SK-N-SH (cell line): Measurements from ENCODE around the gene ZDHHC11B. TPM values are rescaled to one million over a fixed set of nuclear protein-coding genes. Genes with fewer than 3 reads are reported as not detected.
"Not testable (repeated sequence)": the region's sequence is repeated elsewhere in the genome, so short reads cannot be mapped to it uniquely, and the experiment has no call there.

Source experiments
- CTCF ChIA-PET: fragments of 300-600, 350-600 bp; formaldehyde crosslinking; extraction: SDS; loops from one replicate; lab custom pipeline; 2021; lab: Yijun Ruan, JAX
- POLR2A ChIA-PET: fragments of 350-600 bp; sonication (Branson Sonifier 250); formaldehyde crosslinking; extraction: SDS; loops from one replicate; lab custom pipeline; 2020; ENCODE audit warnings: antibody characterized with exemption, inconsistent platforms; lab: Yijun Ruan, JAX
- DNase-seq: peaks from one replicate; pipeline ENCODE4 v3.0.0; 2012
- H2AFZ ChIP-seq: fragments of 200-600 bp; sonication (generic); 2 replicates; pipeline ENCODE4 v1.8.1; 2016; ENCODE audit warnings: antibody characterized with exemption, mild to moderate bottlenecking, low read depth
- H3F3A ChIP-seq: fragments of 200-600 bp; sonication (generic); replicated peaks from 2 replicates; pipeline ENCODE3; 2016; ENCODE audit warnings: antibody characterized with exemption, mild to moderate bottlenecking; ENCODE audit not compliant: insufficient read depth
- H3K27ac ChIP-seq, 2 experiments: fragments of 200-500 bp in 1 of 2; fragments of 200-600 bp in 1 of 2; sonication (Bioruptor generic) in 1 of 2; sonication (generic), shearing (Covaris generic) in 1 of 2; 2 replicates each; pipeline versions ENCODE4 v1.5.1 to v1.6.1; 2014 to 2016; ENCODE audit warnings: low read depth in 2 of 2, inconsistent platforms in 1 of 2, low read length in 1 of 2, mild to moderate bottlenecking in 1 of 2, mixed read lengths in 1 of 2
- H3K27me3 ChIP-seq: fragments of 200-600 bp; sonication (generic), shearing (Covaris generic); 2 replicates; pipeline ENCODE4 v1.6.1; 2016; ENCODE audit warnings: mixed run types; ENCODE audit not compliant: insufficient read depth
- H3K36me3 ChIP-seq, 2 experiments: fragments of 200-500 bp in 1 of 2; fragments of 200-600 bp in 1 of 2; sonication (Bioruptor generic) in 1 of 2; sonication (generic) in 1 of 2; replicated peaks in 1 of 2; 2 replicates each; pipeline versions ENCODE3 to v1.5.1; 2014 to 2016; ENCODE audit warnings: low read length in 1 of 2, mild to moderate bottlenecking in 1 of 2; ENCODE audit not compliant: insufficient read depth in 2 of 2, control insufficient read depth in 1 of 2
- H3K4me1 ChIP-seq, 2 experiments: fragments of 200-500 bp in 1 of 2; fragments of 200-600 bp in 1 of 2; sonication (Bioruptor generic) in 1 of 2; sonication (generic), shearing (Covaris generic) in 1 of 2; 2 replicates each; pipeline versions ENCODE4 v1.5.1 to v1.6.1; 2014 to 2016; ENCODE audit warnings: low read depth in 1 of 2, low read length in 1 of 2, mixed run types in 1 of 2; ENCODE audit not compliant: insufficient read depth in 2 of 2, control insufficient read depth in 1 of 2
- H3K4me2 ChIP-seq: fragments of 200-600 bp; sonication (generic), shearing (Covaris generic); 2 replicates; pipeline ENCODE4 v1.6.1; 2017; ENCODE audit warnings: mixed run types
- H3K4me3 ChIP-seq, 2 experiments: fragments of 200-500 bp in 1 of 2; fragments of 200-600 bp in 1 of 2; sonication (Bioruptor generic) in 1 of 2; sonication (generic), shearing (Covaris generic) in 1 of 2; 2 replicates each; pipeline versions ENCODE4 v1.5.1 to v1.8.1; 2014 to 2016; ENCODE audit warnings: low read depth in 2 of 2, inconsistent platforms in 1 of 2, low read length in 1 of 2, mild to moderate bottlenecking in 1 of 2, mixed read lengths in 1 of 2, moderate library complexity in 1 of 2
- H3K79me2 ChIP-seq: fragments of 200-600 bp; sonication (generic); 2 replicates; pipeline ENCODE4 v1.8.1; 2017; ENCODE audit warnings: mild to moderate bottlenecking; ENCODE audit not compliant: insufficient read depth
- H3K9ac ChIP-seq: fragments of 200-600 bp; sonication (generic); 2 replicates; pipeline ENCODE4 v1.6.1; 2017; ENCODE audit warnings: mixed run types
- H3K9me2 ChIP-seq: fragments of 200-600 bp; sonication (generic); 2 replicates; pipeline ENCODE4 v1.6.1; 2017; ENCODE audit warnings: mixed run types
- H3K9me3 ChIP-seq: fragments of 200-600 bp; sonication (generic); 2 replicates; pipeline ENCODE4 v1.6.1; 2017; ENCODE audit warnings: mixed run types, mild to moderate bottlenecking, moderate library complexity
- H4K20me1 ChIP-seq: fragments of 200-600 bp; sonication (generic); 2 replicates; pipeline ENCODE4 v1.6.1; 2017; ENCODE audit warnings: mild to moderate bottlenecking, mixed run types; ENCODE audit not compliant: insufficient read depth
- CHD2 ChIP-seq: fragments of 150-350 bp; IDR thresholded peaks from 2 replicates; pipeline ENCODE4 v1.6.1; 2018; ENCODE audit warnings: low read length; ENCODE audit not compliant: partially characterized antibody
- CTCF ChIP-seq: fragments of 200-600 bp; sonication (generic); IDR thresholded peaks from 2 replicates; pipeline ENCODE4 v1.6.1; 2017; ENCODE audit warnings: antibody characterized with exemption, mild to moderate bottlenecking, moderate library complexity
- EZH2phosphoT487 ChIP-seq: fragments of 200-600 bp; sonication (generic); IDR thresholded peaks from 2 replicates; pipeline ENCODE4 v1.6.1; 2017; ENCODE audit warnings: low read depth, mixed run types, mild to moderate bottlenecking, antibody characterized with exemption, moderate library complexity, borderline replicate concordance
- FOXM1 ChIP-seq: IDR thresholded peaks from 2 replicates; pipeline ENCODE4 v1.4.0; 2012; ENCODE audit warnings: low read depth, mild to moderate bottlenecking
- GABPA ChIP-seq: IDR thresholded peaks from 2 replicates; pipeline ENCODE4 v1.4.0; 2012; ENCODE audit warnings: low read depth, mild to moderate bottlenecking
- JUND ChIP-seq: IDR thresholded peaks from 2 replicates; pipeline ENCODE4 v1.4.0; 2012
- MAX ChIP-seq: IDR thresholded peaks from 2 replicates; pipeline ENCODE4 v1.4.0; 2012; ENCODE audit warnings: low read depth
- NRF1 ChIP-seq: IDR thresholded peaks from 2 replicates; pipeline ENCODE4 v1.6.1; 2012; ENCODE audit warnings: low read depth, mild to moderate bottlenecking, low read length
- POLR2AphosphoS5 ChIP-seq: IDR thresholded peaks from 2 replicates; pipeline ENCODE4 v1.6.1; 2012; ENCODE audit warnings: low read depth, low read length
- RAD21 ChIP-seq: IDR thresholded peaks from 2 replicates; pipeline ENCODE4 v1.6.1; 2012; ENCODE audit warnings: mild to moderate bottlenecking, low read length
- RCOR1 ChIP-seq: fragments of 150-350 bp; IDR thresholded peaks from 2 replicates; pipeline ENCODE4 v1.6.1; 2017; ENCODE audit warnings: antibody characterized with exemption, low read length
- TCF12 ChIP-seq: IDR thresholded peaks from 2 replicates; pipeline ENCODE4 v1.4.0; 2012
- YY1 ChIP-seq: IDR thresholded peaks from 2 replicates; pipeline ENCODE4 v1.4.0; 2012; ENCODE audit warnings: low read depth, mild to moderate bottlenecking
- ZBTB33 ChIP-seq: IDR thresholded peaks from 2 replicates; pipeline ENCODE4 v1.4.0; 2012; ENCODE audit warnings: low read depth, borderline replicate concordance
- WGBS: methylation state at CpG from one replicate; pipeline ENCODE4 v1.1.6; 2017; ENCODE audit warnings: low lambda C conversion rate; 5-methylcytosine and 5-hydroxymethylcytosine counted together
- polyA plus RNA-seq, 3 experiments: library from polyadenylated mRNA; depleted of rRNA; stranded (reverse); fragments of >200 nt; gene quantifications; 2 replicates each; pipeline ENCODE4 v1.2.3, GENCODE V29; 2012
- TF ChIP-seq, protein P1 (sequence below): fragments of 150-350 bp; IDR thresholded peaks from 2 replicates; pipeline ENCODE4 v1.6.1; 2016; ENCODE audit warnings: mild to moderate bottlenecking, low read depth, low read length
- TF ChIP-seq, protein P2 (sequence below): IDR thresholded peaks from 2 replicates; pipeline ENCODE4; 2012

Gene ZDHHC11B
- polyA plus RNA-seq, 1 of the 3 experiments (the other 2 are of a cell fraction): not detected

DNA sequence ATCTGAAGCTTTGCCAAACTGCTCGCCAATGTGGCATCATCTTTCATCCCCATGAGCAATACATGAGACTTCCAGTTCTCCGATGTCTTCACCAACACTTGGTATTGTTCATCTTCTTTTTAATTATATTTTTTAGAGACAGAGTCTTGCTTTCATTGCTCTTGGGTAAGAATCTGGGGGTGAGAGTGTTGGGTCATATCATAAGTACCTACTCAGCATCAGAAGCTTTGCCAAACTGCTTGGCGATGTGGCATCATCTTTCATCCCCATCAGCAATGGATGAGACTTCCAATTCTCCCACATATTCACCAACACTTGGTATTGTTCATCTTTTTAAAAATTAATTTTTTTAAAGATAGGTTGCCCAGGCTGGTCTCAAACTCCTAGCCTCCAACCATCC, 30.9 kb upstream of the ZDHHC11B start:
- no peak overlapping the region for H3K4me2 ChIP-seq
- 47% methylated on average over 3 of the region's 3 CpGs for WGBS
- no peak overlapping the region for H3K4me3 ChIP-seq
- H3K27ac ChIP-seq: no peak overlapping the region
- H2AFZ ChIP-seq: no peak overlapping the region
- ChIA-PET POLR2A (no interaction called here), CTCF (interaction anchor here (0.9 kb wide), 1 partner anchor 144 kb away, joined by 3 read pairs; no protein-coding TSS in a partner anchor)
- H3K36me3 ChIP-seq: no peaks in the 10 kb centered on the region
- H3K4me1 ChIP-seq: no peaks in the 10 kb centered on the region
- no peaks in the 10 kb centered on the region for H4K20me1 ChIP-seq
- no peak for TF ChIP-seq YY1
- TF ChIP-seq FOXM1: no peak
- TF ChIP-seq GABPA: no peak
- TF ChIP-seq CHD2: no peak
- TF ChIP-seq TCF12: no peak
- no peak for TF ChIP-seq ZBTB33
- TF ChIP-seq NRF1: no peak
- TF ChIP-seq JUND: no peak
- TF ChIP-seq, protein P1, sequence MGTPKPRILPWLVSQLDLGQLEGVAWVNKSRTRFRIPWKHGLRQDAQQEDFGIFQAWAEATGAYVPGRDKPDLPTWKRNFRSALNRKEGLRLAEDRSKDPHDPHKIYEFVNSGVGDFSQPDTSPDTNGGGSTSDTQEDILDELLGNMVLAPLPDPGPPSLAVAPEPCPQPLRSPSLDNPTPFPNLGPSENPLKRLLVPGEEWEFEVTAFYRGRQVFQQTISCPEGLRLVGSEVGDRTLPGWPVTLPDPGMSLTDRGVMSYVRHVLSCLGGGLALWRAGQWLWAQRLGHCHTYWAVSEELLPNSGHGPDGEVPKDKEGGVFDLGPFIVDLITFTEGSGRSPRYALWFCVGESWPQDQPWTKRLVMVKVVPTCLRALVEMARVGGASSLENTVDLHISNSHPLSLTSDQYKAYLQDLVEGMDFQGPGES: no peak
- TF ChIP-seq MAX: no peak
- TF ChIP-seq RCOR1: no peak
- no peak for TF ChIP-seq POLR2AphosphoS5
- no peak for TF ChIP-seq EZH2phosphoT487
- TF ChIP-seq, protein P2, sequence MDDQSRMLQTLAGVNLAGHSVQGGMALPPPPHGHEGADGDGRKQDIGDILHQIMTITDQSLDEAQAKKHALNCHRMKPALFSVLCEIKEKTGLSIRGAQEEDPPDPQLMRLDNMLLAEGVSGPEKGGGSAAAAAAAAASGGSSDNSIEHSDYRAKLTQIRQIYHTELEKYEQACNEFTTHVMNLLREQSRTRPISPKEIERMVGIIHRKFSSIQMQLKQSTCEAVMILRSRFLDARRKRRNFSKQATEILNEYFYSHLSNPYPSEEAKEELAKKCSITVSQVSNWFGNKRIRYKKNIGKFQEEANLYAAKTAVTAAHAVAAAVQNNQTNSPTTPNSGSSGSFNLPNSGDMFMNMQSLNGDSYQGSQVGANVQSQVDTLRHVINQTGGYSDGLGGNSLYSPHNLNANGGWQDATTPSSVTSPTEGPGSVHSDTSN: no peak
- TF ChIP-seq RAD21: no peak
- TF ChIP-seq CTCF: no peak
- no peak for DNase-seq
- no peaks in the 10 kb centered on the region for H3K9me2 ChIP-seq
- no peak overlapping the region for H3K9ac ChIP-seq
- H3K79me2 ChIP-seq: no peaks in the 10 kb centered on the region
- H3K9me3 ChIP-seq: no peaks in the 10 kb centered on the region
- no peaks in the 10 kb centered on the region for H3K27me3 ChIP-seq
- H3F3A ChIP-seq: no peaks in the 10 kb centered on the region

DNA sequence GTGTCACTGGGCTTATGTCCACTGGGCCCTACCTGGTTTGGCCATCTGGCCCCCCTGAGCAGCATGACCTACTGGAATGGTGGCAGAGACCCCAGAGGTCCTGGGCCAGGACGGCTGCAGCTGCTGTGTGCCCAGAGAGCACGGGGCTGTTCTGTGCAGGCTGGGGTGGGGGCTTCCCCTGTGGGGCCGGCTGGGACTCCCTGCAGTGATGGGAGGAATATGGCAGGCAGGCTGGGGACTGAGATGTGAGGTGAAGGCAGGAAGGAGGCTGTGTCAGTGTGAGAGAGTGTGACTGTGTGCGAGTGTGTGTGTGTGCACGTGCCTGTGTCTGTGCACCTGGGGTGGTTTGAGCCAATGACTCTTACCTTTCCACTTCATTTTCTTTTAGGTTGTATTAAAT, 29.0 kb upstream of the ZDHHC11B start:
- H3K4me1 ChIP-seq, H3K36me3 ChIP-seq, H3K4me3 ChIP-seq, H3F3A ChIP-seq, H4K20me1 ChIP-seq, H3K9ac ChIP-seq, H2AFZ ChIP-seq, POLR2A ChIA-PET, H3K9me3 ChIP-seq, H3K4me2 ChIP-seq, H3K79me2 ChIP-seq, CTCF ChIA-PET, H3K9me2 ChIP-seq, H3K27ac ChIP-seq, H3K27me3 ChIP-seq, DNase-seq: not testable (repeated sequence)
- 34% methylated on average over 5 of the region's 5 CpGs for WGBS

- POLR2A ChIA-PET, CTCF ChIA-PET, H3K9me3 ChIP-seq, H3K4me2 ChIP-seq, H3K4me1 ChIP-seq, H3K9ac ChIP-seq, H3F3A ChIP-seq, H3K4me3 ChIP-seq, H3K27me3 ChIP-seq, DNase-seq, H4K20me1 ChIP-seq, H3K79me2 ChIP-seq, H3K27ac ChIP-seq, H2AFZ ChIP-seq, H3K9me2 ChIP-seq, H3K36me3 ChIP-seq: not testable (repeated sequence)
- 44% methylated on average over 8 of the region's 9 CpGs for WGBS
These were observed 26.9 kb upstream of the ZDHHC11B start for GRCh38 chr5:811384-811783.
